Liver (tissue), 3 donors: ENCODE results near the gene KCNQ5.

Source experiments
- ATF3 ChIP-seq: IDR thresholded peaks from 2 replicates; pipeline ENCODE4 v1.6.1; 2016; ENCODE audit warnings: antibody characterized with exemption
- CTCF ChIP-seq: fragments of 150-350 bp; IDR thresholded peaks from 2 replicates; pipeline ENCODE4 v1.5.1; 2017; ENCODE audit warnings: improper control_type of control experiment, low read depth, low read length; ENCODE audit not compliant: missing input control
- MAX ChIP-seq: IDR thresholded peaks from 2 replicates; pipeline ENCODE4 v1.6.1; 2016; ENCODE audit warnings: antibody characterized with exemption
- RAD21 ChIP-seq, 2 donors: IDR thresholded peaks; 2 replicates each; pipeline ENCODE4 v1.6.1; 2016; ENCODE audit warnings: antibody characterized with exemption in 2 of 2, mild to moderate bottlenecking in 2 of 2
- REST ChIP-seq: IDR thresholded peaks from 2 replicates; pipeline ENCODE4 v1.6.1; 2016; ENCODE audit warnings: antibody characterized with exemption, mild to moderate bottlenecking
- TAF1 ChIP-seq: conservative IDR thresholded peaks from 2 replicates; pipeline ENCODE4 v1.6.1; 2016; ENCODE audit warnings: antibody characterized with exemption, mild to moderate bottlenecking
- donor health status: healthy.
- donor health status: healthy.

GRCh38 chr6:72856801-72857200 is 234.9 kb downstream of the KCNQ5 start:
- TF ChIP-seq CTCF (no peak), RAD21 (IDR thresholded peaks at IDR 0.05) (no peak), TAF1 (no peak), MAX (no peak), REST (no peak), ATF3 (no peak)
